Activated CD8-positive, alpha-beta memory T cell treated with anti-CD3 and anti-CD28 coated beads, Interleukin-2, amount 50 U/mL, for 24 hours (primary cell): ENCODE measurements around the gene KRTAP12-2.
"Not testable (repeated sequence)": the region's sequence is repeated elsewhere in the genome, so short reads cannot be mapped to it uniquely, and the experiment has no call there.

Source experiments
- DNase-seq: peaks from one replicate; pipeline ENCODE4 v3.0.0-alpha.2; 2020; ENCODE audit errors: extremely low read depth

Gene KRTAP12-2

DNA sequence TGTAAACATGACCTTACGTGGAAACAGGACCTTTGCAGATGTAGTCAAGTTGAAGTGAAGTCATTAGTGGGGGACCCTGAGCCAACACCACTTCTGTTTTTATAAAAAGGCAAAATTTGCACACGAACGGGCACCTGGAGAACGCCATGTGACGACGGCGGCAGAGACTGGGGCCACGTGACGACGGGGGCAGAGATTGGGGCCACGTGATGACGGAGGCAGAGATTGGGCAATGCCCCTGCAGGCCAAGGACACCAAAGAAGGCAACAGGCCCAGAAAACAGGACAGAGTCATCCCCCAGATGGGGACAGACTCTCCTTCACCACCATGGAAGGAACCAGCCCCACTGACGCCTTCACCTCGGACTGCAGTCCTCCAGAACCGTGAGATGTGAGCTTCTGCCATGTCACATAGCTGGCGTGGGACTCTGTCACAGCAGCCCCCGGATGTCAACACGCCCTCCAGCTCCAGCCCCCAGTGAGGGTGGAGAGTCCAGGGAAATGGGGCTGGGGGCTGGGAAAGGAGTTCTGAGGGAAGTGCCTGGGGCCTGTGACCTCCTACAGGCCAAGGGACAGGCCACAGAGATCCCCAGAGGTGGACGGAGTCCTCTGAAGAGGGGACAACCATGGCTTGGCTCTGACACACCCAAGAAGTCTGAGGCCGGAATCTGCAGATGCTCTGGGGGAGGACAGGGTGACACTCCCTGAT lies 16.3 kb downstream of the KRTAP12-2 start:
- DNase-seq, result no peak

DNA sequence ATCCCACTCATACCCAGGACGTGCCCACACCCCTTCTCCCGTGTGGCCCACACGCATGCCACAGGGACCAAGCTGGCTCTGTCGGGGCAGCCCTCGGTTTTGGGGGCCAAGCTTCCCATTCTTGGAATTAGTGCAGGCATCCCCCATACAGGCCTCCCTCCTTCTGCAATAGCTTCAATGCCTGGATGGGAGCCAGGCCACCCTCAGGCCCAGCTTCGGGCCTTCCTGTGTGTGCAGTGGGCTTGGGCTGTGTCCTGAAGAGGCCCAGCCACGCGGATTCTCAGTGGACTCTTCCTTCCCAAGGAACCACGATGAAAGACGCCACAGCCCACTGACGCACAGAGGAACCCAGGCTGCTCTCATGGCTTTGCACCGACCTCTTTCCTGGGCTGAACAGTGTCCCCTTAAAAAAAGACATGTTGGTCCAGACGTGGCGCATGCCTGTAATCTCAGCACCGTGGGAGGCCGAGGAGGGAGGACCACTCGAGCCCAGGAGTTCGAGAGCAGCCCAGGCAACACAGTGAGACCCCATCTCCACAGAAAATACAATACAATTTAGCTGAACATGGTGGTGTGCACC lies 17.1 kb downstream of the KRTAP12-2 start:
- no peak for DNase-seq

DNA sequence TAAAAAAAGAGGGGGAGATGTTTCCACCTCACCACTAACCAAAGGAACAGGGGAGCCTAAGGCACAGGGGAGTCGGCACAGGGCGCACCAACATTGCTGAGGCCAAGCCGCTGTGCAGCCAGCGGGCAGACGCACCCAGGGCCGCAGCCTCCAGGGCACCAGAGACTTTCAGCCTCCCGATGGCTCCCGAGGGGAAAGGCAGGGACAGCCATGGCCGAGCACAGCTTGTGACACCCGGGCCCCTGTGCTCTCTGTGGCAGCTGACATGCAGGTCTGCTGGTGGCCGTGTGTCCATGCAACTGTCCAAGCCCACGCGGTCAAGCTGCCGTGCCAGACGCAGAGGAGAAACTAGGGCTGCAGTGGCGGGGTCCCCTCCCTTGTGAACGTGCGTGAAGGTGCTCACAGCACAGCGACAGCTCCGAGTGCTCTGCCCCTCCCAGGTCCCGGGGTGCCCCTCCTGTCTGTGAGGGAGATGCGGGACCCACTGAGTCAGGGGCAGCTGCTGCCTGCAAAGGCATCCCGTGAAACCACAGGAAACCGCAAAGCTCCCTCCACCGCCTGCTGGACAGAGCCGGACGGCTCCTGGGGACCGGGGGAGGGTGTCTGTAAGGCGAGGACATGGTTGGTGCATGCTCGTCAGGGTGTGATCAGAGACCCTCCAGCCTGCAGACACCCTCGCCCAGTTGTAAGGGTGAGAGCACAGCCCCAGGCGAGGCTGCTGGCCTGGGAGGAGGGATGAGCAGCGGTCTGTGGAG lies 18.0 kb downstream of the KRTAP12-2 start:
- DNase-seq, result no peak

DNA sequence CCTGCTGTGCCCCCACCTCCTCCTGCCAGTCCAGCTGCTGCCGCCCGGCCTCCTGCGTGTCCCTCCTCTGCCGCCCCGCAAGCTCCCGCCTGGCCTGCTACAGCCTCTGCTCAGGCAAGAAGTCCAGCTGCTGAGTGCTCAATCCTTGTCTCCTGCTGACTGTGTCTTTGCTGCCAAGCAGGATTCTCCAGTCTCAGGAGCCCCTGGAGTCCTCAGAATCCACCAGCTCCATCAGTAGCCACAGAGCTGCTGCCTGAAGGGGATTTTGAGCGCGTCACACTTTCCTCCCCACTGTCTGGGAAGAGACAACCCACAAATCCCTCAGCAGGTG lies 19.5 kb downstream of the KRTAP12-2 start:
- DNase-seq, result no peak

DNA sequence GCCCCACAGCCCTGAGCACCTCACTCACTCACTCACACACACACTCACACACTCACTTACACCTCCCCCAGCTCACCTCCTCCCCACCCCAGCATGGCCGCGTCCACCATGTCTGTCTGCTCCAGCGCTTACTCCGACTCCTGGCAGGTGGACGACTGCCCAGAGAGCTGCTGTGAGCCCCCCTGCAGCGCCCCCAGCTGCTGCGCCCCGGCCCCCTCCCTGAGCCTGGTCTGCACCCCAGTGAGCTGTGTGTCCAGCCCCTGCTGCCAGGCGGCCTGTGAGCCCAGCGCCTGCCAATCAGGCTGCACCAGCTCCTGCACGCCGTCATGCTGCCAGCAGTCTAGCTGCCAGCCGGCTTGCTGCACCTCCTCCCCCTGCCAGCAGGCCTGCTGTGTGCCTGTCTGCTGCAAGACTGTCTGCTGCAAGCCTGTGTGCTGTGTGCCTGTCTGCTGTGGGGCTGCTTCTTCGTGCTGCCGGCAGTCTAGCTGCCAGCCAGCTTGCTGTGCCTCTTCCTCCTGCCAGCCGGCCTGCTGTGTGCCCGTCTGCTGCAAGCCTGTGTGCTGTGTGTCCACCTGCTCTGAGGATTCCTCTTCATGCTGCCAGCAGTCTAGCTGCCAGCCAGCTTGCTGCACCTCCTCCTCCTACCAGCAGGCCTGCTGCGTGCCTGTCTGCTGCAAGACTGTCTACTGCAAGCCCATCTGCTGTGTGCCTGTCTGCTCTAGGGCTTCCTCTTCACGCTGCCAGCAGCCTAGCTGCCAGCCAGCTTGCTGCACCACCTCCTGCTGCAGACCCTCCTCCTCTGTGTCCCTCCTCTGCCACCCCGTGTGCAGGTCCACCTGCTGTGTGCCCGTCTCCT lies 20.1 kb downstream of the KRTAP12-2 start, which contains the start of gene KRTAP10-11:
Gene KRTAP10-11, plus strand, starts transcription at position 49 of the 856 bp plus-strand sequence. Its CDS starts 45 bp downstream, at position 94.
- DNase-seq, result not testable (repeated sequence)

DNA sequence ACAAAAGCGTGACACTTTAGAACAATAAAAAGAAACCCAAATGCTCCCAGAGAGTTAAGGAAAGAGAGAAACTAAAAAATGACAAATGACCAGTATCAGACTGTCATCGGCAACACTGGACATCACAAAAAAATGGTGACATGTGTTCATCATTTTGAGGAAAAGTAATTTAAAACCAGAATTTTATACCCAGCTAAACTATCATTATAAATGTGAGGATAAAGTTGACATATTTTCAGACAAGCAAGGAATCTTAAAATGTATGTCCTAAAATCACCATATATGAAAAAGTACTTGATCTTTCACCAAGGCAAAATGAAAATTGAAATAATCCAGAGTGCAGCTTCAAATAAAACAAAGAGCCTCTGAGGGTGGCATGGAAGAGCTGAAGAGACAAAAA lies 21.8 kb downstream of the KRTAP12-2 start:
- DNase-seq, result no peak

DNA sequence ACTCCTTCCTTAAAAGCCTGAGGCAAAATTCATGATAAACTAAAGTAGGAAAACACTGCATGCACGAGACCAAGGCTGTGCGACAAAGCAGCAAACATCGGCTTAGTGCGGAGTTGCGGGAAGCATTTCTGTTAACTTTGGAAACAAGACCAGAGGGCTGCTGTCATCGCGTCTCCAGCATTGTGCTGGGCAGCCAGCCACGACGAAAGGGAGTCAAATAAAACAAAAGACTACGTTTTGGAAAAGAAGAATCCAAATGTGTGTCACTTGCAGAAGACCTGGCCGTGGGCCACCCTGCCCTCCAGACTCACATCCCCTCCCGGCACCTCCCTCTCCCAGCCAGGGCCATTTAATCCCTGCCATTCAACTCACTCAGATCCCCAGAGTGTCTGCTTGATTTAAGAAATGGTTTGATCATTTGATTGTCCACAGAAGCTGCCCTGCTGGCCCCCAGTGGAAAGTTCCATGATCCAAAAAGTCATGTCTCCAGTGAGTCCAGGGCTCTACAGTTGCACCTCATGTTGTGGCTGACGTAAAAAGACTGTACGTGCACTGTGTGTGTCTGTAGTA lies 22.9 kb downstream of the KRTAP12-2 start:
- DNase-seq, result no peak

DNA sequence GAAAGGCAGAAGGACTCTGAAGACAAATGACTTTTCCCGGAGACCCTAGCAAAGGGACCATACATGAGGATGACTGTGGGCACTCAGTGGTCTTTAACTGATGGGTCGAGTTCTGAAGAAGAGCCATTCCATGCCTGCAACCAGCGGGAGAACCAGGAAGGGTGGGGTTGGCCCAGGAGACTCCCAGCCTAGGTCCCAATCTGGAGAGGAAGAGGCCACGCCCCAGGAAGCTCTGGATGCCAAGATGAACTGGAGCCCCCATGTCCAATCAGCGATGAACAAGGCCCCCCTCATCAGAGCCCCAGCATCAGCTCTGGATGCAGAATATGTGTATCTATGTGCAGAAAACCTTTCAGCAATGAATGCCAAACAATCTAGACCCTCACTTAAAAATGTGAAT lies 26.0 kb downstream of the KRTAP12-2 start:
- no peak for DNase-seq

DNA sequence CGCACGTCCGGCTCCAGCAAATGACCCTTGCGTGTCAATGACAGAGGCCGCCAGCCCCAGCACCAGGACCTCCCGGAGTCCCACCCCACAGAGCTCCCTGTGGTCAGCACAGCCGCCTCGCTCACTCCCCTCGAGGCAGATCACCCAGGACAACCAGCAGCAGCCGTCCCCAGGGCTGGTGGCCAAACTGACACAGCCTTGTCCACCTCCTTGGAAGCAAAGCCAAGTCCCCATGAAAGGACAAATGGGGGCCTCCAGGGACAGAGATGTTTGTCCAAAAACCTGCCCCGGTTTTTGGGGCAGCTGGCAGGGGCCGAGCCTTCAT lies 27.4 kb downstream of the KRTAP12-2 start:
- DNase-seq, result no peak

DNA sequence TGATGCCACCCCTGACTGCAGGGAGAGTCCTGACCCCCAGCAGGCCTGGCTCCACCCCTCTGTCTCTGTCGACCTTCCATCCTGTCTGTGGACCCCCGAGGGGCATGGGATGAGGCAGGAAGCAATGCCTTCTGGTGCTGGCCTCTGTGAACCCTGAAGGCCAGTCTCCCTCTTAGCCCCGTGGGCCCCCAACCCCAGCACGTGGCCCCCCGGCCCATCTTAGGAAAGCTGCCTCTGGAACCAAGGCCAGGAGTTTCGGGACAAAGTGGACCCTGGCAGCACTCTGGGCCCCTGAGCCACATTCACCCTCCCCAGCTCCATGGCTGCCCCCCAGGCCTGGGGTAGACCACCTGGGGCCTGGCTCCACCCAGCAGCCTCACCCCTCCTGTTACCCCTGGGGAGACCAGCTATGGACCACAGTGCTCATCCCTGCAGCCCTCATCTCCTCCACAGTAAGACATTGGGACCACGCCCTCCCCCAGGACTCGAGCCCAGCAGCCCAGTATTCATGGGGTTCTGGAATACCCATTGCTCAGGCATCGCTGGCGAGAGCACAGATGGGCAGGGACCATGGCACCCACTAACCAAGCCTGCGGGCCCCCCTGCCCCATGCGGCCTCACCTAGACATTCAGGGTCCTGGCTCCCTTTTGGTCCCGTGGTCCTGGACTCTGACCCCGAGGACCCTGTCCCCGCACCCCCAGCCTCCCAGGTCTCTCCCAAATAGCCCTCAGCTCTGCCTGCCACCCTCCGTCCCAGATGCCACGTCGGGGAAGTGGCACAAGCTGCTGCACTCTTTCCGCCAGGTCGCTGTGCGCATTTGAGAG lies 28.0 kb downstream of the KRTAP12-2 start:
- not testable (repeated sequence) for DNase-seq

DNA sequence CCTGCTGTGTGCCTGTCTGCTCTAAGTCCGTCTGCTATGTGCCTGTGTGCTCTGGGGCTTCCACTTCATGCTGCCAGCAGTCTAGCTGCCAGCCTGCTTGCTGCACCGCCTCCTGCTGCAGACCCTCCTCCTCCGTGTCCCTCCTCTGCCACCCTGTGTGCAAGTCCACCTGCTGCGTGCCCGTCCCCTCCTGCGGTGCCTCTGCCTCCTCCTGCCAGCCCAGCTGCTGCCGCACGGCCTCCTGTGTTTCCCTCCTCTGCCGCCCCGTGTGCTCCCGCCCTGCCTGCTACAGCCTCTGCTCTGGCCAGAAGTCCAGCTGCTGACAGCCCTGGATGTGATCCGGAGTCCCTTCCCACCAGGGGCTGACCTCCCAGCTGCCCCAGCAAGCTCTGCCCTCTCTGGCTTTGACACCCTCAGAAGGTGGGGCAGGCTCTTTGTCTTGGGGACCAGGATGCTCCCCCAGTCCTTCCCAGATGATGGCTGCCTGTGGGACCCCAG lies 28.8 kb downstream of the KRTAP12-2 start:
- not testable (repeated sequence) for DNase-seq

DNA sequence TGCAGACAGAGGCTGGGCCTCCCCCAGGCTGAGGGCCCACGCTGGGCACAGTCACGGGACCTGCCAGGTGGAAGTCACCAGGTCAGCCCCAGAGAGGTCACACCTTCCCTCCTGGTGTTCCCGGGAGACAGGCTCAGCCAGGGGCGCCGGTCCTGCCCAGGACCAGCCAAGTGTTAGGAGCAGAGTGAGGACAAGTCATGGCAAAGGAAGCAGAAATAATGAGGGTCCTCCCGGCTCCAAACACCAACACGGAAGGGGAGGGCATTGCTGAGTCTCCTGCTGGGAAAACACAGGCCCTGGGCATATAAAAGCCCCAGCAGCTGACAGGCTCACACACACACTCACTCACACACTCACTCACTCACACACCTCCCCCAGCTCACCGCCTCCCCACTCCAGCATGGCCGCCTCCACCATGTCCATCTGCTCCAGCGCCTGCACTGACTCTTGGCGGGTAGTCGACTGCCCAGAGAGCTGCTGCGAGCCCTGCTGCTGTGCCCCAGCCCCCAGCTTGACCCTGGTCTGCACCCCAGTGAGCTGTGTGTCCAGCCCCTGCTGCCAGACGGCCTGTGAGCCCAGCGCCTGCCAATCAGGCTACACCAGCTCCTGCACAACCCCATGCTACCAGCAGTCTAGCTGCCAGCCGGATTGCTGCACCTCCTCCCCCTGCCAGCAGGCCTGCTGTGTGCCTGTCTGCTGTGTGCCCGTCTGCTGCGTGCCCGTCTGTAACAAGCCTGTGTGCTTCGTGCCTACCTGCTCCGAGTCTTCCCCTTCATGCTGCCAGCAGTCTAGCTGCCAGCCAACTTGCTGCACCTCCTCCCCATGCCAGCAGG lies 29.5 kb downstream of the KRTAP12-2 start, which contains the start of gene KRTAP10-10:
Gene KRTAP10-10, plus strand, starts transcription at position 339 of the 833 bp plus-strand sequence. Its CDS starts 62 bp downstream, at position 401.
- no peak for DNase-seq

DNA sequence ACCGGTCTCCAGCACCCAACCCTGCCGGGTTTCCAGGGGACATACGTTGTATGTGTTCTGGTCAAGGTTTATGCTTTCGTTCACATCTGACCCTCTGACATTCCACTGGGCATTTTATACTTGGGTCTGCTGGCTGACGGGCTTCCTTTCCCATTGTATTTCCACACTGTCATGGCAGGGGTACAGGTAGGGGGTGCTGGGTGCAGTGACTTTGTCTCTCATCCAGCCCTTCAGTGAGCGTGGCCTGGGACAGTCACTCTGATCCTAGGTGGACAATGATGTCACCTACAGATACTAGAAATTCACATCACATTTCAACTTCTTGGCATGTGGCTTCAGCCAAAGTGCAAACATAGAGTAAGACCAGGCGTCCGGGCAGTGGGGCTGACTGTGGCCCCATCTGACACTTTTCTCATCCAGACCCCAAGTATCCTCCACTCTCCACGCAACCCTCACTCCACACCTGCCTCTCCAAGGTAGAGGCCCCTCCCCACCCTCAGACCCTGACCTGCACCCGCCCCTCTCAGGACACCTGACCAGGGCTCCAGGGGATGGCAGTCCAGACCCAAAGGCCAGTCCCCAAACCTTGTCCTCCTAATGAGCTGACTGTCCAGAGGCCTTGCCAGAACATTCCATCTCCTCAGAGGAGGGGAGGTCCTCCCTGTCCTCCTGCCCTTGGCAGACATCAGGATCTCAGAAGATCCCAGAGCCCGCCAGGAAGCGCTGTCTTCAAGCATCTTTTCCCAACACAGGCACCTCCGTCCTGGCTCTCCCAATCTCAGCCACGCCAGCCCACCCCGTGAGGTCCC lies 30.3 kb downstream of the KRTAP12-2 start:
- DNase-seq, result no peak

DNA sequence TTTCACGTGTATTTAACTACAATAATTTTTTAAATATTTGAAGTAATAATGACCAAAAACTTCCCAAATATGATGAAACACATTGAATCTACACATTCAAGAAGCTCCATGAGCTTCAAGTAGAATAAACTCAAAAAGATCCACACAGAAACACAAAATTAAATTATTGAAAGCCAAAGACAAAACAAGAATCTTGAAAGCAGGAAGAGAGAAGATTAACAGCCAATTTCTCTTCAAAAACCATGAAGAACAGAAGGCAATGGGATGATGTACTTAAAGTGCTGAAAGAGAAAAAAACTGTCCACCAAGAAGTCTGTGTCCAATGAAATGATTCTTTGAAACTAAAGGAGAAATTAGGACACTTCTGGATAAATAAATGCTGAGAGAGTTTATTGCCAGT lies 34.7 kb downstream of the KRTAP12-2 start:
- no peak for DNase-seq

DNA sequence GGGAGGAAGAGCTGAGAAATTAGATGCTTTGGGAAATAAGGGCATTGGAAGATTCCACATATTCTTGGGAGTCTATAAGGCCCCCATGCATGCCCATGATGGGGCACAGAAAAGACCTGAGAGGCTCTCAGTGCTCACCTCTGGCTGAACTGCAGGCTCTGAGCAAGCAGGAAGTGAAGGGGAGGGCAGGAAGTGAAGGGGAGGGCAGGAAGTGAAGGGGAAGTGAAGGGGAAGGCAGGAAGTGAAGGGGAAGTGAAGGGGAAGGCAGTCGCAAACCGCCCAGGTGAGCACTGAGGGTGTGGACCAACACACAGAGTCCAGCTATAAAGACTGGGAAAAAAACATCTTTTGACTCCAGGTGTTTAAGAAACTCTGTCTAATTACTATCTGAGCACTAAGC lies 36.3 kb downstream of the KRTAP12-2 start:
- no peak for DNase-seq

DNA sequence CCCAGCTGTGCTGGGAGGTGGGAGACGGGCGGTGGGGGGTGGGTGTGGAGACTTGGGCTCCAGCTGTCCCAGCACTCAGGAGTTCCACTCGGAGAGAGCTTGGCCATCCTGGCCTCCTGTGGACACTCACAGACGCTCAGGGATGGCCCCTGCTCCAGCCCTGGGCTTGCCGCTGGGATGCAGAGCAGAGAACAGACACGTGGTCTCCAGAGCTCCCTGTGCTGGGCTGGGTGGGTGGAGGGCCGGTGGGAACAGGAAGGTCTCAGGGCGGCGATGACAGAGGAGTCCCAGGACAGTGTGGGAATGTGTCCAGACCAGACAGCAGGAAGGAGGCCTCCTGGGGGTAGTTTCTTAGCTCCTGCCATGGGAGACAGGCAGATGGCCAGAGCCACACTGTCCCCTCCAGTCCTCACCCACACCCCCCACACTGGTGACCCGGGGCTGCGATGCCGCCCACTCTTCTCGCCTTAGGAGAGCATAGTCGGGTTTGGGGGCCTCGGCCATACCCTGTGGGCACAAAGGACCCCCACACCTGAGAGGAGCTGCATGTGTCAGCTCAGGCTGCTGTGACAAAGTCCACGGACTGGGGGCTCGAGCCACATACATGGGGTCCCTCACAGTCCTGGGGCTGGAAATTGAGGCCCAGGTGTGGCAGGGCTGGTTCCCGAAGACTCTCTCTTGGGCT lies 37.9 kb downstream of the KRTAP12-2 start:
- DNase-seq, result no peak

DNA sequence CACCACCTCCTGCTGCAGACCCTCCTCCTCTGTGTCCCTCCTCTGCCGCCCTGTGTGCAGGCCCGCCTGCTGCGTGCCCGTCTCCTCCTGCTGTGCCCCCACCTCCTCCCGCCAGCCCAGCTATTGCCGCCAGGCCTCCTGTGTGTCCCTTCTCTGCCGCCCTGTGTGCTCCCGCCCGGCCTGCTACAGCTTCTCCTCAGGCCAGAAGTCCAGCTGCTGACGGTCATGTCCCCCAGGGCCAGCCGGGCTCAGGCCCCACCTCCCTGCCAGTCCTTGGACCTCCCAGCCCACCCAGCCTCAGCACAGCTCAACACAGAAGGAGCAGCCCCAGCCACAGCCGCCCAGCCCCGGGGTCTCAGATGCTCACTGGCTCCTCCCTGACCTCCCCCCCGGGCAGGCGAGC lies 38.9 kb downstream of the KRTAP12-2 start:
- not testable (repeated sequence) for DNase-seq

DNA sequence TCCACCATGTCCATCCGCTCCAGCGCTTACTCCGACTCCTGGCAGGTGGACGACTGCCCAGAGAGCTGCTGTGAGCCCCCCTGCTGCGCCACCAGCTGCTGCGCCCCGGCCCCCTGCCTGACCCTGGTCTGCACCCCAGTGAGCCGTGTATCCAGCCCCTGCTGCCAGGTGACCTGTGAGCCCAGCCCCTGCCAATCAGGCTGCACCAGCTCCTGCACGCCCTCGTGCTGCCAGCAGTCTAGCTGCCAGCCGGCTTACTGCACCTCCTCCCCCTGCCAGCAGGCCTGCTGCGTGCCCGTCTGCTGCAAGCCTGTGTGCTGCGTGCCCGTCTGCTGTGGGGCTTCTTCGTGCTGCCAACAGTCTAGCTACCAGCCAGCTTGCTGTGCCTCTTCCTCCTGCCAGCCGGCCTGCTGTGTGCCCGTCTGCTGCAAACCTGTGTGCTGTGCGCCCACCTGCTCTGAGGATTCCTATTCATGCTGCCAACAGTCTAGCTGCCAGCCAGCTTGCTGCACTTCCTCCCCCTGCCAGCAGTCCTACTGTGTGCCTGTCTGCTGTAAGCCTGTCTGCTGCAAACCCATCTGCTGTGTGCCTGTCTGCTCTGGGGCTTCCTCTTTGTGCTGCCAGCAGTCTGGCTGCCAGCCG lies 39.4 kb downstream of the KRTAP12-2 start:
- DNase-seq, result not testable (repeated sequence)
